GM12878 (cell line): ENCODE results near the gene PROM1. TPM values are rescaled to one million over a fixed set of nuclear protein-coding genes. Genes with fewer than 3 reads are reported as not detected.

Source experiments
- ATAC-seq: fragments of 200-7000 bp; cut with Tn5 transposase; 3 replicates; pipeline ENCODE4 v1.9.1; 2020; ENCODE audit warnings: mild to moderate bottlenecking, moderate library complexity
- BruUV-seq: library from RNA; stranded (reverse); fragments of 400-500 nt; replicated peaks from 2 replicates; lab custom pipeline; 2021; lab: Mats Ljungman, UMichigan
- CTCF ChIA-PET: fragments of 300-600 bp; sonication (Branson Sonifier 250); formaldehyde crosslinking; extraction: SDS; loops from one replicate; lab custom pipeline; 2021; ENCODE audit warnings: inconsistent platforms; lab: Yijun Ruan, JAX
- POLR2A ChIA-PET: fragments of 350-600 bp; formaldehyde crosslinking; extraction: SDS; loops from one replicate; lab custom pipeline; 2021; ENCODE audit warnings: inconsistent platforms; lab: Charles Lee
- RAD21 ChIA-PET: fragments of 300-600 bp; sonication (Branson Sonifier 250); formaldehyde crosslinking; loops from one replicate; lab custom pipeline; 2023; ENCODE audit warnings: antibody characterized with exemption; ENCODE audit not compliant: unreplicated experiment; lab: Charles Lee
- SMC1A ChIA-PET: fragments of 300-600 bp; sonication (Branson Sonifier 250); formaldehyde crosslinking; loops from one replicate; lab custom pipeline; 2023; ENCODE audit not compliant: unreplicated experiment, uncharacterized antibody; lab: Charles Lee
- DNase-seq: peaks from one replicate; pipeline ENCODE4 v3.0.0-alpha.2; 2011; ENCODE audit warnings: low read depth, low spot score
- FAIRE-seq: peaks from 3 replicates; lab custom pipeline; 2011; peaks lifted over from hg19 to GRCh38; lab: Jason Lieb, UNC
- H2AFZ ChIP-seq: 2 replicates; pipeline ENCODE4 v1.6.0; 2011; ENCODE audit warnings: low read depth, low read length, control low read depth; ENCODE audit not compliant: control insufficient read depth
- H3K27ac ChIP-seq: 2 replicates; pipeline ENCODE4 v1.5.1; 2011; ENCODE audit warnings: control low read depth; ENCODE audit not compliant: control insufficient read depth, insufficient read depth
- H3K27me3 ChIP-seq, 2 experiments: replicated peaks in 1 of 2; 2 replicates each; pipeline versions ENCODE4 v1.6.0 to v1.6.1; 2011; ENCODE audit warnings: low read length in 1 of 2; ENCODE audit not compliant: control insufficient read depth in 2 of 2, insufficient read depth in 2 of 2
- H3K36me3 ChIP-seq, 2 experiments: 2 replicates each; pipeline ENCODE4 v1.5.1; 2011; ENCODE audit warnings: low read length in 1 of 2; ENCODE audit not compliant: control insufficient read depth in 2 of 2, insufficient read depth in 2 of 2
- H3K4me1 ChIP-seq: 2 replicates; pipeline ENCODE4 v1.6.1; 2011; ENCODE audit warnings: mild to moderate bottlenecking, low read length, moderate library complexity, mixed read lengths; ENCODE audit not compliant: control insufficient read depth, insufficient read depth
- H3K4me2 ChIP-seq: 2 replicates; pipeline ENCODE4 v1.6.0; 2011; ENCODE audit warnings: control low read depth; ENCODE audit not compliant: control insufficient read depth, insufficient read depth
- H3K4me3 ChIP-seq: fragments of 200-600 bp; sonication (generic); 2 replicates; pipeline ENCODE4 v1.5.1; 2016
- H3K79me2 ChIP-seq: 2 replicates; pipeline ENCODE4 v1.6.0; 2011; ENCODE audit warnings: low read length; ENCODE audit not compliant: control insufficient read depth, insufficient read depth
- H3K9ac ChIP-seq: 2 replicates; pipeline ENCODE4 v1.8.0; 2011; ENCODE audit warnings: low read length, control low read depth, mixed read lengths; ENCODE audit not compliant: control insufficient read depth, insufficient read depth
- H3K9me3 ChIP-seq: replicated peaks from 3 replicates; pipeline ENCODE4 v1.5.1; 2011; ENCODE audit warnings: mild to moderate bottlenecking, low read length; ENCODE audit not compliant: control insufficient read depth, insufficient read depth
- H4K20me1 ChIP-seq: 2 replicates; pipeline ENCODE4 v1.6.0; 2011; ENCODE audit not compliant: control insufficient read depth, insufficient read depth
- BRCA1 ChIP-seq: IDR thresholded peaks from 2 replicates; pipeline ENCODE4 v1.6.1; 2011; ENCODE audit warnings: low read depth, low read length, improper control_type of control experiment
- SMARCA5 ChIP-seq: fragments of 450-650 bp; IDR thresholded peaks from 2 replicates; pipeline ENCODE4 v1.6.1; 2017; ENCODE audit warnings: mild to moderate bottlenecking
- WRNIP1 ChIP-seq: IDR thresholded peaks from 2 replicates; pipeline ENCODE4 v1.6.1; 2011; ENCODE audit warnings: low read depth, low read length, improper control_type of control experiment, borderline replicate concordance
- WGBS: methylation state at CpG from one replicate; pipeline ENCODE4 v1.1.6; 2016; ENCODE audit warnings: low lambda C conversion rate; ENCODE audit not compliant: insufficient replicate concordance, insufficient coverage; ENCODE audit errors: missing lambda C conversion rate; 5-methylcytosine and 5-hydroxymethylcytosine counted together
- in situ Hi-C: fragments of 300-500 bp; cut with MboI; formaldehyde crosslinking; loops from 9 replicates; pipeline ENCODE4 v1.14.3; 2018; ENCODE audit warnings: mixed read lengths
- intact Hi-C: fragments of 100-400 bp; cut with micrococcal nuclease; formaldehyde crosslinking; loops from one replicate; pipeline ENCODE4 v1.14.2; 2022; ENCODE audit not compliant: unreplicated experiment
- polyA plus RNA-seq, 11 experiments: library from polyadenylated mRNA; depleted of rRNA in 4 of 11; unstranded in 6 of 11; stranded (reverse) in 5 of 11; fragments of >200 nt; fragmentation: Nextera tagmentation in 4 of 11; fragmentation: Illumina TruSeq in 1 of 11; extraction: Ambion mirVana in 4 of 11; extraction: Trizol in 1 of 11; gene quantifications; 1 replicate in 1 of 11; 2 replicates in 10 of 11; pipeline versions ENCODE4 v1.2.1 to v1.2.3, GENCODE V29; 2011 to 2016; ENCODE audit warnings: inconsistent platforms in 2 of 11, missing spikeins in 2 of 11, low read depth in 1 of 11
- total RNA-seq, 4 experiments: library from RNA; depleted of rRNA in 3 of 4; stranded (reverse); fragments of >200 nt in 3 of 4; fragmentation: Illumina TruSeq in 1 of 4; extraction: Trizol in 1 of 4; gene quantifications; 2 replicates each; pipeline versions ENCODE4 v1.2.1 to v1.2.3, GENCODE V29; 2013 to 2021
- TF ChIP-seq, protein P1 (sequence below): fragments of 450-650 bp; IDR thresholded peaks from 2 replicates; pipeline ENCODE4 v1.6.1; 2016; ENCODE audit warnings: mild to moderate bottlenecking
- TF ChIP-seq, protein P2 (sequence below): IDR thresholded peaks from 2 replicates; pipeline ENCODE4 v1.6.1; 2012; ENCODE audit warnings: low read depth, low read length, improper control_type of control experiment
- TF ChIP-seq, protein P3 (sequence below): fragments of 450-650 bp; IDR thresholded peaks from 2 replicates; pipeline ENCODE4 v1.6.1; 2017; ENCODE audit warnings: low read depth, mild to moderate bottlenecking, moderate library complexity

The PROM1 gene
- total and polyA plus RNA-seq, 10 of the 15 experiments (the other 5 are each of a cell fraction or from before 2014, with no cell fraction given) = 0.08 to 0.31 (median 0.18) TPM; not detected in 7

DNA sequence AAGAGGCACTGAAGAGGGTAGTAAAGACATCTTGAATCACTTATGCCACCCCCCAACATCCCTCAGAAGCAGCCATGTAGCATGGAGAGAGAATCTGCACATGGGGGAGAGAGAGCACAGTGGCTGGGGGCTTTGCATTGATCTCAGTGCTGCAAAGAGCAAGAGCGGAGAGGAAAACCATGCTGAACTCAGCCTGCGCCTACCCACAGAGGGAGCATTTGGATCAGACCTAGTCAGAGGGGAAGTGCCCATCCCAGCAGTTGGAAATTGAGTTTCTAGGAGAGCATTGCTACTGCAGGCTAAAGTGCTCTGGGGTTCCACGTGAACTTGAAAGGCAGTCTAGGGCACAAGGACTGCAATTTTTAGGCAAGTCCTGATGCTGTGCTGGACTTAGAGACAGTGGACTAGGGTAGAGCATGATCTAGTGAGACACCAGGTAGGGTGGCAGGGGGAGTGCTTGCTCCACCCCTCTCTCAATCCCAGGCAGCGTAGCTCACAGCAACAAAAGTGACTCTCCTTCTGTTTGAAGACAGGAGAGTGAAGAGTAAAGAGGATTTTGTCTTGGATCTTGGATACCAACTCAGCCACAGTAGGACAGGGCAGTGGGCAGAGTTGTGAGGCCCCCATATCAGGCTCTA, 9.0 kb upstream of the PROM1 start:
- FAIRE-seq = no peak

More for the DNA sequence above, 9.0 kb upstream of the PROM1 start:
- ATAC-seq (no peak), DNase-seq (no peak)
- POLR2A ChIA-PET = no interaction called here
- Histone ChIP-seq H3K4me1 (no peaks in the 10 kb centered on the region), H4K20me1 (no peaks in the 10 kb centered on the region), H3K27me3 (no peaks in the 10 kb centered on the region), H3K9ac (no peak overlapping the region), H3K4me3 (no peak overlapping the region), H3K79me2 (no peaks in the 10 kb centered on the region), H3K36me3 (no peaks in the 10 kb centered on the region), H3K9me3 (no peaks in the 10 kb centered on the region), H3K4me2 (no peak overlapping the region), H2AFZ (no peak overlapping the region), H3K27ac (no peak overlapping the region)
- in situ Hi-C loops (no loop called here), intact Hi-C loops (no loop called here)
- 44% methylated on average over 4 of the region's 4 CpGs for WGBS
- TF ChIP-seq WRNIP1 (no peak), BRCA1 (no peak), SMARCA5 (no peak)
- TF ChIP-seq, protein P1, sequence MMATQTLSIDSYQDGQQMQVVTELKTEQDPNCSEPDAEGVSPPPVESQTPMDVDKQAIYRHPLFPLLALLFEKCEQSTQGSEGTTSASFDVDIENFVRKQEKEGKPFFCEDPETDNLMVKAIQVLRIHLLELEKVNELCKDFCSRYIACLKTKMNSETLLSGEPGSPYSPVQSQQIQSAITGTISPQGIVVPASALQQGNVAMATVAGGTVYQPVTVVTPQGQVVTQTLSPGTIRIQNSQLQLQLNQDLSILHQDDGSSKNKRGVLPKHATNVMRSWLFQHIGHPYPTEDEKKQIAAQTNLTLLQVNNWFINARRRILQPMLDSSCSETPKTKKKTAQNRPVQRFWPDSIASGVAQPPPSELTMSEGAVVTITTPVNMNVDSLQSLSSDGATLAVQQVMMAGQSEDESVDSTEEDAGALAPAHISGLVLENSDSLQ = no peak
- TF ChIP-seq, protein P2, sequence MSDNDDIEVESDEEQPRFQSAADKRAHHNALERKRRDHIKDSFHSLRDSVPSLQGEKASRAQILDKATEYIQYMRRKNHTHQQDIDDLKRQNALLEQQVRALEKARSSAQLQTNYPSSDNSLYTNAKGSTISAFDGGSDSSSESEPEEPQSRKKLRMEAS = no peak
- TF ChIP-seq, protein P3, sequence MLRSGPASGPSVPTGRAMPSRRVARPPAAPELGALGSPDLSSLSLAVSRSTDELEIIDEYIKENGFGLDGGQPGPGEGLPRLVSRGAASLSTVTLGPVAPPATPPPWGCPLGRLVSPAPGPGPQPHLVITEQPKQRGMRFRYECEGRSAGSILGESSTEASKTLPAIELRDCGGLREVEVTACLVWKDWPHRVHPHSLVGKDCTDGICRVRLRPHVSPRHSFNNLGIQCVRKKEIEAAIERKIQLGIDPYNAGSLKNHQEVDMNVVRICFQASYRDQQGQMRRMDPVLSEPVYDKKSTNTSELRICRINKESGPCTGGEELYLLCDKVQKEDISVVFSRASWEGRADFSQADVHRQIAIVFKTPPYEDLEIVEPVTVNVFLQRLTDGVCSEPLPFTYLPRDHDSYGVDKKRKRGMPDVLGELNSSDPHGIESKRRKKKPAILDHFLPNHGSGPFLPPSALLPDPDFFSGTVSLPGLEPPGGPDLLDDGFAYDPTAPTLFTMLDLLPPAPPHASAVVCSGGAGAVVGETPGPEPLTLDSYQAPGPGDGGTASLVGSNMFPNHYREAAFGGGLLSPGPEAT = no peak
- BruUV-seq = no TSS peak
- RAD21 ChIA-PET = no interaction called here
- SMC1A ChIA-PET = no interaction called here
- CTCF ChIA-PET = no interaction called here
